HG03469 (cell line): ENCODE measurements around the gene LDB3.

Source experiments
- ATAC-seq: cut with Tn5 transposase; IDR thresholded peaks from one replicate; pipeline ENCODE4 v1.9.1; 2021; ENCODE audit warnings: mild to moderate bottlenecking, moderate library complexity, moderate number of reproducible peaks; ENCODE audit not compliant: unreplicated experiment

Gene LDB3

DNA sequence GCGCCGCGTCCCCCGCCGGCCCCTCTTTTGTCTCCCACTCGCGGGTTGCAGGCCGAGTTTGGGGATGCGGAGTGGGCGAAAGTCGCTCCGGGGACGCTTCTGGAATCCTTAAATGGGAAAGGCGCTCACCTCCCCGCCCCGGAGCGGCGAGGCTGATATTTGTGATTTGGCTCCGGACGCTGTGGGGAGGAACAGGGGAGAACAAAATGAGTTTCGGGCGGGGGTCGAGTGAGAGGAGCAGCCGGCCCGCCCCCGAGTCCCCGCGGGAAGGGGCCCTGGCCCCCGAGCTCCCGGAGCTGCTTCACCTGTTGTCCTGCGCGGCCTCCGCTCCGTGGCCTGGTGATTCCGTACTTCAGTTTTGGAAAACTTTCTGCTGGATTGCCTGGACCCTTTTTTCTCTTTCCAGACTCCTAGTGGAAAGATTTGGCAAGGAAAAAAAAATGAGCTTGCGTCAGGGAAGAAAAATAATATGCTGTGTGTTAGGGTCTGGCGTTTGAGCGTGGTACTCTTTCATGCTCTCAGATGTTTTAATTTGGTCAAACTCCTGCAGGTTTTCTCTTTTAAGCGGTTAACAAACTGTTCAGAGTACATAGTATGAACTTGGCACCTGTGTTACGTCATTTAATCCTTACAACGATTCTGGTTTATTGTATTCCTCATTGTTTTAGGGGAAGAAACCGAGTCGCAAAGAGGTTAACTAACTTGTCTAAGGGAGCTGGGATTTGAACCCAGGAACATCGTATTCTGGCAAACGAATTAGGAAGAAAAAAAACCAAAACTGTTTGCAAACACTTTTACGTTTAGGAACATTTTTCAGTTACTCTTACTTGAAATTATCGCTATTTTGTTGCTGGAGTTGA lies 89.0 kb downstream of the LDB3 start:
- no peak for ATAC-seq

DNA sequence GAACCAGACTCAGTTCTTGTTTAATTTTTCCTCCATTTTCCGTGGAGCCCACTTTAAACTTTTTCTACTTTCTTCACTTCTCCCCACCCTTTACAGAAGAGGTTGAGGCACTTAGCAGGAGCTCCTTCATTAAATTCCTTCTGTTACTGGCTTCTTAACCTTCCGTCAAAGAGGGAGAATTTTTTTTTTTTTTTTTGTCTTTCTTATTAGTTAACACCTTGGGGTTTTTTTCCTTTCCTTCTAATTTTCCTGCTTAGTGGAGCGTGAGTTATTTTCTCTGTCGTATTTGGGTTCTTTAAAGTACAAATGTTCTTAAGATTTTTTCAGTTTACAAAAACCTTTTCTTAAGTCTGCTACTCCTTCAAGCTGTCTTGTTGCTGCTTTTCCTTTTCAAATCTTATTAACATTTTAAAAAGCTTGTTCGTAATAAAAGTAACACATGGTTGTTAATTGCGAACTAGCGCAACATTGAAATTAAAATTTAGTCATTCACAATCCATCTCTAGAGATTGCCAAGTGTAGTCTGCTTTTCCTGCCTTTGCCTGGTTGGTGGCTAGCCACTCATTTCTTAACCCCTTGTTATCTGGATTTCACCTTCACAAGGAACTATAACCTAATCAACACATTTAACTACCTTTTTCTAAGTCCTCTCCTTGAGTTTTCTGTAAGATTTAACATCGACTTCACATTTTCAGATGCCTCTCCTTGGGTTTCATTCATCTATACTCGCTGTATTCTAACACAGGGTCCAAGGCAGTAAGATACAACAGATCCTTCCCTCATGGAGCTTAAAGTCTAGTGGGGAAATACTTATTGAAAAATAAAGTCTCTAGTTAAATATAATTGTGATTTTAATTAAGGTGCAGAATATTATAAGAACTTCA lies 90.1 kb downstream of the LDB3 start:
- no peak for ATAC-seq

DNA sequence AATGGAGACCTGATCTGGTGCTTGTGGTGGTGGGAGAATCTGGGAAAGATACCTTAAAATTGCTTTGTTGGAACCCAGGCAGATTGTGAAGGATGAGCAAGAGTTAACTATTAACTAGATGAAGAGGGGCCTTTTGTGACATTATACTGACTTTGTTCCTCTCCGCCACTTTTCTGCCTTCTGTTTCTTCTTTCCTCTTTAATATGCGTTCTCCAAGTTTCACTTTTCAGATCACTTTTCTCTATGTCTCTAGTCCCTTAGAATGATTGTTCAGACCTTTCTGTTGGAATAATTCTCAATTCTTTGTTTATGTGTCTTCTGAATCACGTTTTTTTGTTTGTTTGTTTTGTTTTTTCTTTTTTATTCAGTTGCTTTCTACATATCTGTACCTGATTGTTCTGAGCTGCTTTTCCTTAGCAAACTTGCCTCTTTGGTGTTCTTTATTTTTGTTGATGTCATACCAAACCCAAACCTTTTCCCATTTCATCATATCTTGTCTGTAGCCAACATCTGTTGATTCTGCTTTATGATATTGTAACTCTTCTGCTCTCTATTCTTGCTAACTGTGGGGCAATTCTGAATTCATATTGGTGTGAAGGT lies 90.9 kb downstream of the LDB3 start:
- no peak for ATAC-seq

DNA sequence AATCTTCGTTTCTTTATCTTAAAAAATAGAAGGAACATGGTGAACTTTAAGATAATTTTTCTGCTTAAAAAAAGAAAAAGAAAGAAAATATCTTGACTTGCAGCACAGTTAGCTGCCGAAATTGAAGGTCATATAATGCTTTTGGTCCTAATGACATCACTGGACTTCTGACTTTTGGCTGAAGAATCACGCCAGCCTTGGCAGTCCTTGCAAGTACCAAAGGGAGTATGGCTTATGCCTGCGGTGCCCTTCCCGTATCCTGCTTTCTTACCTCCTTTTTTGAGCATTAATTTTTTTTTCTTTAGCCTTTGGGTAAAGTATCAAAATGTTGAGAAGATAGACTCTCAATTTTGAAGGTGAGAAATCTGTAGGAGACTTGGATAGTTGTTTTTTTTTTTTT lies 95.1 kb downstream of the LDB3 start:
- ATAC-seq, result no peak

DNA sequence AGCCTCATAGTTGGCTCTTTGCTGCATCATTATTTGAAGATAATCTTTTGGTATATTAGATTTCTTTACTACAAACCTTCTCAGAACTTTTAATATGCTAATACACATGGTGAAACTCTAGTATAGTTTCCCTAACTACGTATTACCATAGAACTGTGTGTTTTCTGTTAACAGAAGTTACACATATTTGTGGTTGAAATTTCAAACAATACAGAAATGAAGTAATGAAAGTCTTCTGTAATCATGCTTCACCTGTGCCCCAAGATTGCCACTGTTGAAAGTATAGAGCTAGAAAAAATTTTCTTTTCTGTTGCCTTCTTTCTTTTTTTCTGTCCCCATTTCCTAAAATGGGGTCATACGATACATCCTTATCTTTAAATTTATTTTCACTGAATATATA lies 97.2 kb downstream of the LDB3 start:
- no peak for ATAC-seq

DNA sequence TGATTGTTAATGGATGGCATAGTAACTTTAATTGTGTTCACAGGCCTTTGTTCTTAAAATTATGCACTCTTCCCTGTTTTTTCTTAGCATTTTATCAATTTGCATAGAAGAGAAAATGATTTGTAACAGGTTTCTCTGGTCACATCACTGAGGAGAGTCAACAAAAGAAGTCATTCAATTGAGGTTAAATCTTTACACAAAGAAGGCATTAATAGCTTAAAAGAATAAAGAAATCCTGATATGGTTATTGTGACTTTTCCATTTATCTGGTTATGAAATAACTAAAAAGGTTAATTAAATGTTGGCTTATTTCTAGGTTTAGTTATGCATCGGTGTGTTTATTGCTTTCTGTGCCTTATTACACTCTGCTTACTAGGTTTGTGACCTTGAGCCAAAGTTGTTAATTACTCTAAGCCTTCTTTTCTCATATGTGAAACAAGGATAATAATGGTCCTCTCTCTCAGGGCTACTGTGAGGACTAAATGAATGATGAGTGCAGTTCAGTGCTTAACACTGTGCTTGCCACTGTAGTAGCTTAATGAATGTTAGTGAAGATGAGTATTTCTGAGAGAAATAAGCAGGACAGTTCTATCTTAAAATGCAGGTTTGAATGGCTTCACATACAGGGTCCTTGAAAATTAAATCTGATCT lies 100.2 kb downstream of the LDB3 start:
- no peak for ATAC-seq

DNA sequence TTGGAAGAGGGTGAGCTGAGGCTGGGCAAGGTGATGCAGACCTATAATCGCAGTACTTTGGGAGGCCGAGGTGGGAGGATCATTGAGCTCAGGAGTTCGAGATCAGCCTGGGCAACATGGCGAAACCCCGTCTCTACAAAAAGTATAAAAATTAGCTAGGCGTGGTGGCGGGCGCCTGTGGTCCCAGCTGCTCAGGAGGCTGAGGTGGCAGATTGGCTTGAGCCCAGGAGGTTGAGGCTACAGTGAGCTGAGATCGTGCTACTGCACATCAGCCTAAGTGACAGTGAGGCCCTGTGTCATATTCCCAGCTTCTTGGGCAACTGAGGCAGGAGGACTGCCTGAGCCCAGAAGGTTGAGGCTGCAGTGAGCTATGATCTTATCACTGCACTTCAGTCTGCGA lies 101.7 kb downstream of the LDB3 start:
- ATAC-seq, result no peak

DNA sequence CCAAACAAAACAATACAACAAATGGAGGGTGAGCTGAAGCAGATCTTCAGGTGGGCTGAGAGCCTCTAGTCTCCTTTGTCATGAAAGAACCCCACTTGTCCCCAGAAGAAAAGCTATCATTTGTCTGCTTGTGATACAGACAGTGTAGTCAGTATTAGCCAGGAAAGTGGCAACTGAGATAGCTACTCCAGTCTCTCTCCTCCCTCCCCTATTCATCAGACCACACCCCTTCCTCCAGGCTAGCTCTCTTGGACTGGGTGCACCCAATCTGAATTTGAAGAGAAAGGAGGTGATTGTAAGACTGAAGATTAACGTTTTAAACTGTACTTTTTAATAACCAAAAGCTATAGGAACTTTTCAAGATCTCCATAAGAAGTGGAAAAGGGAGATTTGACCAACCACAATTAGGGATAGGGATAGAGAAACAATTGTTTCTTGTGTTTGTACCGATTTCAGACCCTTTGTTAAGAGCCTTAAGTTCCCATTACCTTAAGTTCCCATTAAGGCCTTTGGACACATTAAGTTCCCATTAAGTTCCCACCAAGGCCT lies 102.2 kb downstream of the LDB3 start:
- no peak for ATAC-seq

DNA sequence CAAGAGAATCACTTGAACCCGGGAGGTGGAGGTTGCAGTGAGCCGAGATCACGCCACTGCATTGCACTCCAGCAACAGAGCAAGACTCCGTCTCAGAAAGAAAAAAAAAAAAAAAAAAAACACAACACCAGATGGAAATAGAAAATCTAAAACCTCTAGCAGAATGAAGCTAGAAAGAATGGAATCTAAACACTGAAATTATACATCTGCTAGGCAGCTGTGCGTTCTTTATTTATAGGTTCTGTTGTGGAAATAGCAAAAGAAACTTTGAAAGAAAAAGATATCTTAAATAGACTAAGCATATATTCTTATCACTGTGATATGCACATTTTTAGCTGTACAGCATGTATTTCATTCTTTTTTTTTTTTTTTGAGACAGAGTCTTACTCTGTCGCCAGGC lies 105.2 kb downstream of the LDB3 start:
- no peak for ATAC-seq

DNA sequence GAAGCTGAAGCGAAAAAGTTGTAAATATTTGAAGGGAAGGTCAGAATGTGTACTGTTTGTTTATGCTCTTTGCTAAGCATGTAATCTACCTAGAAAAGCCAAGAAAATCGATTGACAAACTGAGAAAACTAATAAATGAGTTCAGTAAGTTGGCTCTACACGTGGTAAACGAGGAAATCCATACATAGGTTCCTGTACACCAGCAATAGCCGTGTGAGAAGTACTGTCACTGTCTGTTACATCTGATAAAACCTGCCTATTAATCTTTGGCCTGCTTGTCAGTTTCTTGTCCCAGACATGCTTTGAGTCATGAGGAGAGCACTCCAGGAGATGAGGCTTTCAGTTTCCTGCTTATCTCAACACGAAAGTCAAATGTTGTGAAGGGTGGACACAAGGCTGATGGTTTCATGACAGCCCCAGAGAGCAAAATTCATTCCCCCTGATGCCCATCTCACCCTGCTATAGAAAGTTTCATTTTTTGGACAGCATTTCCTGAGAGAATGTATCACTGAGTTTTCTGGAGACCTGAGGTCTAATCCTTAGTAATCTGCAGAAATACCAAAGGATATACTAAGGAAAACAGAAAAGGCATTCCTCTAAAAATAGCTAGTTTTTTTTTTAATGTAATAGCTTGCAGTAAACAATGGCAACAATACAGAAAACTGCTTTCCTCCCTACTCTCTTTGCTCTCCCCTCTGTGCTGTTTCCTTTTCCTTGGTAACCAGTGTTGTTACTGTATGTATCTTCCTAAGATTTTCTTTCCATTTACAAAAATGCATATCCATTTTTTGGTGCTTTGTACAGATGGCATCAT lies 107.0 kb downstream of the LDB3 start:
- peak; percentile 48 for ATAC-seq

DNA sequence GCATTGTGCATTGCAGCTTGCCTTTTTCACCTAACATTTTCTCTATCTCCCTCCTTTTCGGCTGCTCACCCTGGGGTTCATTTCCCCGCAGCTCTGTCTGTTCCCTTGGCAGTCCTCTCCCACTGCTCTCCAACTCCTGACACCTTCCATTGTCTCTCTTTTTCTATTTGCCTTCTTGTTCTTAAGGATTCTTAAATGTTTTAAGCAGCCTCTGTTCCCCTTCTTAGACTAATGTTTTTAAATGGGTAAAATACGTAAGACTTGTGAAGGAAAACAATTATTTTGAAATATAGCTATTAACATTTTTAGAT lies 107.5 kb downstream of the LDB3 start:
- ATAC-seq, result no peak

DNA sequence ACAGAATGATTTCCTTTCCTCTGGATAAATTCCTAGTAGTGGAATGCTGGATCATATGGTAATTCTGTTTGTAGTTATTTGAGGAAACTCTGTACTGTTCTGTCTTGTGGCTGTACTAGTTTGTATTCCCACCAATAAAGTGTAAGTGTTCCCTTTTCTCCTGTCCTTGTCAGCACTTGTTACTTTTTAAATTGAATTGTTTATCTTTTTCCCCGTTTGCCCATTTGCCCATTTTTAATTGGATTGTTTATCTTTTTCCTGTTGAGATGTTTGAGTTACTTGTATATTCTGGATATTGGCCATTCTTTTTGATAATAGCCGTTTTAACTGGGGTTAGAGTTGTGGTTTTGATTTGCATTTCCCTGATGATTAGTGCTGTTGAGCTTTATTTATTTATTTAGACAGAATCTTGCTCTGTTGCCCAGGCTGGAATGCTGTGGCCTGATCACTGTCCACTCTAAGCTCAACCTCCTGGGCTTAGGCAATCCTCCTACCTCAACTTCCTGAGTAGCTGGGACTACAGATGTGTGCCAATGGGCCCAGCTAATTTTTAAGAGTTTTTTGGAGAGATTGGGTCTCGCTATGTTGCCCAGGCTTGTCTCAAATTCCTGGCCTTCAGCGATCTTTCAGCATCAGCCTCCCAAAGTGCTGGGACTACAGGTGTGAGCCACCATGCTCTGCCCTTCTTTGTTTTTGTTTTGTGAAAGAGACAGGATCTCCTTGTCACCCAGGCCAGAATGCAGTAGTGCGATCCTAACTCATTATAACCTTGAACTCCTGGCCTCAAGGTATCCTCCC lies 111.1 kb downstream of the LDB3 start:
- no peak for ATAC-seq

DNA sequence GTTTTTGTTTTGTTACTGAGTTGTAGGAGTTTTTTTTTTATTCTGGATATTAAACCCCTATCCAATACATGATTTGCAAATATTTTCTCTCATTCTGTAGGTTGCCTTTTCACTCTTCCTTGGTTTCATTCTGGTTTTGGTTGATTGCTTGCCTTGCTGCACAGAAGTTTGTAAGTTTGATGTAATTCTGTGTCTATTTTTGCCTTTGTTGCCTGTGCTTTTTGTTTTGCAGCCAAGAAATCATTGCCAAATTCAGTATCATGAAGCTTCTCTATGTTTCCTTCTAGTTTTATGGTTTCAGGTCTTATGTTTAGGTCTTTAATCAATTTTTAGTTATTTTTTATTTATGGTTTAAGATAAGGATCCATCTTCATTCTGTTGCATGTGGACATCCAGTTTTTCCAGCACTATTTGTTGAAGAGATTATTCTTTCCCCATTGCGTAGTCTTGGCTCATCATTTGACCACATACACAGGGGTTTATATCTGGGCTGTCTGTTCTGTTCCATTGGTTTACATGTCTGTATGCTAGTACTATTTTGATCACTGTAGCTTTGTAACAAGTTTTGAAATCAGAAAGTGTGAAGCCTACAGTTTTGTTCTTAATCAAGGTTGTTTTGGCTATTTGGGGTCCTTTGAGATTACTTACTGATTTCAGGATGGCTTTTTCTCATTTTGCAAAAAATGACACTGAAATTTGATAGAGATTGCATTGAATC lies 114.5 kb downstream of the LDB3 start:
- ATAC-seq, result peak; percentile 80

DNA sequence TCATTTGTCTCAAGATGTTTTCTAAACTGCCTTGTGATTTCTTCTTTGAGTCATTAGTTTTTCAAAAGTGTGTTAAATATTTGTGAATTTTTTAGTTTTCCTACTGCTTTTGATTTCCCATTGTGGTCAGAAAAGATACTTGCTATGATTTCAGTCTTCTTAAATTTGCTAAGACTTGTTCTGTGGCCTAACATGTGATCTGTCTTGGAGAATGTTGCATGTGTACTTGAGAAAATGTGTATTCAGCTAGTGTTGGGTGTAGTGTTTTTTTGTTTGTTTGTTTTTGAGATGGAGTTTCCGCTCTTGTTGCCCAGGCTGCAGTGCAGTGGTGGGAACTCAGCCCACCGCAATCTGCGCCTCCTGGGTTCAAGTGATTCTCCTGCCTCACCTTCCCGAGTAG lies 116.7 kb downstream of the LDB3 start:
- ATAC-seq, result no peak
